GM23338 (cell line): Measurements from ENCODE around the gene MAP2K4.

Experiments used
- CREB1 ChIP-seq: fragments of 250-450 bp; sonication (Bioruptor Pico); IDR thresholded peaks from 2 replicates; pipeline ENCODE4 v1.5.0; 2020; ENCODE audit warnings: low read depth, mild to moderate bottlenecking, moderate library complexity
- ETS1 ChIP-seq: IDR thresholded peaks from 2 replicates; pipeline ENCODE4 v1.6.1; 2016; ENCODE audit warnings: antibody characterized with exemption
- EZH2 ChIP-seq: fragments of 200-600 bp; sonication (generic); IDR thresholded peaks from one replicate; pipeline ENCODE4 v1.8.0; 2017; ENCODE audit warnings: antibody characterized with exemption, mild to moderate bottlenecking, low read depth; ENCODE audit not compliant: unreplicated experiment
- EZH2phosphoT487 ChIP-seq: fragments of 200-600 bp; sonication (generic); IDR thresholded peaks from one replicate; pipeline ENCODE4 v1.8.1; 2018; ENCODE audit warnings: antibody characterized with exemption; ENCODE audit not compliant: unreplicated experiment
- JUNB ChIP-seq: IDR thresholded peaks from one replicate; pipeline ENCODE4 v1.6.1; 2016; ENCODE audit warnings: antibody characterized with exemption; ENCODE audit not compliant: unreplicated experiment
- POLR2AphosphoS5 ChIP-seq: IDR thresholded peaks from 2 replicates; pipeline ENCODE4 v1.6.1; 2016; ENCODE audit warnings: antibody characterized with exemption, low read depth
- REST ChIP-seq: IDR thresholded peaks from one replicate; pipeline ENCODE4 v1.6.1; 2018; ENCODE audit warnings: antibody characterized with exemption; ENCODE audit not compliant: unreplicated experiment
- STAT1 ChIP-seq: IDR thresholded peaks from one replicate; pipeline ENCODE4 v1.6.1; 2016; ENCODE audit warnings: antibody characterized with exemption; ENCODE audit not compliant: unreplicated experiment
- ZNF114 ChIP-seq: fragments of 250-450 bp; sonication (Bioruptor Pico); IDR thresholded peaks from 2 replicates; pipeline ENCODE4 v1.5.0; 2020; ENCODE audit warnings: mild to moderate bottlenecking, moderate library complexity
- ZNF331 ChIP-seq: fragments of 250-450 bp; sonication (Bioruptor Pico); IDR thresholded peaks from 2 replicates; pipeline ENCODE4 v1.5.0; 2020; ENCODE audit warnings: low read depth, mild to moderate bottlenecking, moderate library complexity
- TF ChIP-seq, protein P1 (sequence below), 2 experiments: fragments of 200-600 bp in 1 of 2; sonication (generic) in 1 of 2; conservative IDR thresholded peaks; 2 replicates each; pipeline versions ENCODE4 v1.5.1 to v1.6.1; 2016 to 2017; ENCODE audit warnings: antibody characterized with exemption in 2 of 2, low read depth in 2 of 2, mild to moderate bottlenecking in 2 of 2, moderate library complexity in 1 of 2
- TF ChIP-seq, protein P2 (sequence below): fragments of 250-450 bp; sonication (Bioruptor Pico); IDR thresholded peaks from 2 replicates; pipeline ENCODE4 v1.5.0; 2020; ENCODE audit warnings: mild to moderate bottlenecking, moderate library complexity

DNA sequence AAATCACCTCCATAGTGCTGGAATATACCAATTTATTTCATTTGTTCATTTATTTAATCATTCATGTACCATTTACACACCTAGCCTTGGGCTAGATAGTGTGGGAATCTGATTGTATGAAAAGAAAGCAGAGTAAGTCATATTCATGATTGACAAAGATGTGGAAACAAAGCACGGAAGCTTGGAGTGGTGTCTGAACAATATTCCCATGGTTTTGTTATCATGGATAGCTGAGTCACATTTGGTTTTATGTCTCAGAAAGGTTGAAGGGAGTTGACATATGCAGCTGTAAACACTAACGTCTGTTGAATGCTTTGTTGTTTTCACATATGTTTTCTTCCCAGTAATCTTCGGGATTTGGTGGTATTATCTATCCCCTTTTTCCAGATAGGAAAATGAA lies 76.6 kb downstream of the MAP2K4 start:
- TF ChIP-seq EZH2phosphoT487 (no peak), POLR2AphosphoS5 (no peak), ETS1 (no peak), EZH2 (no peak), REST (no peak), STAT1 (no peak), JUNB (no peak), CREB1 (CRISPR knock-in tag) (no peak), ZNF331 (CRISPR knock-in tag) (no peak), ZNF114 (CRISPR knock-in tag) (no peak)
- TF ChIP-seq, protein P1, sequence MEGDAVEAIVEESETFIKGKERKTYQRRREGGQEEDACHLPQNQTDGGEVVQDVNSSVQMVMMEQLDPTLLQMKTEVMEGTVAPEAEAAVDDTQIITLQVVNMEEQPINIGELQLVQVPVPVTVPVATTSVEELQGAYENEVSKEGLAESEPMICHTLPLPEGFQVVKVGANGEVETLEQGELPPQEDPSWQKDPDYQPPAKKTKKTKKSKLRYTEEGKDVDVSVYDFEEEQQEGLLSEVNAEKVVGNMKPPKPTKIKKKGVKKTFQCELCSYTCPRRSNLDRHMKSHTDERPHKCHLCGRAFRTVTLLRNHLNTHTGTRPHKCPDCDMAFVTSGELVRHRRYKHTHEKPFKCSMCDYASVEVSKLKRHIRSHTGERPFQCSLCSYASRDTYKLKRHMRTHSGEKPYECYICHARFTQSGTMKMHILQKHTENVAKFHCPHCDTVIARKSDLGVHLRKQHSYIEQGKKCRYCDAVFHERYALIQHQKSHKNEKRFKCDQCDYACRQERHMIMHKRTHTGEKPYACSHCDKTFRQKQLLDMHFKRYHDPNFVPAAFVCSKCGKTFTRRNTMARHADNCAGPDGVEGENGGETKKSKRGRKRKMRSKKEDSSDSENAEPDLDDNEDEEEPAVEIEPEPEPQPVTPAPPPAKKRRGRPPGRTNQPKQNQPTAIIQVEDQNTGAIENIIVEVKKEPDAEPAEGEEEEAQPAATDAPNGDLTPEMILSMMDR (conservative IDR thresholded peaks at IDR 0.05; ENCODE audit: low read depth in 2 of 2): no peak
- TF ChIP-seq, protein P2, sequence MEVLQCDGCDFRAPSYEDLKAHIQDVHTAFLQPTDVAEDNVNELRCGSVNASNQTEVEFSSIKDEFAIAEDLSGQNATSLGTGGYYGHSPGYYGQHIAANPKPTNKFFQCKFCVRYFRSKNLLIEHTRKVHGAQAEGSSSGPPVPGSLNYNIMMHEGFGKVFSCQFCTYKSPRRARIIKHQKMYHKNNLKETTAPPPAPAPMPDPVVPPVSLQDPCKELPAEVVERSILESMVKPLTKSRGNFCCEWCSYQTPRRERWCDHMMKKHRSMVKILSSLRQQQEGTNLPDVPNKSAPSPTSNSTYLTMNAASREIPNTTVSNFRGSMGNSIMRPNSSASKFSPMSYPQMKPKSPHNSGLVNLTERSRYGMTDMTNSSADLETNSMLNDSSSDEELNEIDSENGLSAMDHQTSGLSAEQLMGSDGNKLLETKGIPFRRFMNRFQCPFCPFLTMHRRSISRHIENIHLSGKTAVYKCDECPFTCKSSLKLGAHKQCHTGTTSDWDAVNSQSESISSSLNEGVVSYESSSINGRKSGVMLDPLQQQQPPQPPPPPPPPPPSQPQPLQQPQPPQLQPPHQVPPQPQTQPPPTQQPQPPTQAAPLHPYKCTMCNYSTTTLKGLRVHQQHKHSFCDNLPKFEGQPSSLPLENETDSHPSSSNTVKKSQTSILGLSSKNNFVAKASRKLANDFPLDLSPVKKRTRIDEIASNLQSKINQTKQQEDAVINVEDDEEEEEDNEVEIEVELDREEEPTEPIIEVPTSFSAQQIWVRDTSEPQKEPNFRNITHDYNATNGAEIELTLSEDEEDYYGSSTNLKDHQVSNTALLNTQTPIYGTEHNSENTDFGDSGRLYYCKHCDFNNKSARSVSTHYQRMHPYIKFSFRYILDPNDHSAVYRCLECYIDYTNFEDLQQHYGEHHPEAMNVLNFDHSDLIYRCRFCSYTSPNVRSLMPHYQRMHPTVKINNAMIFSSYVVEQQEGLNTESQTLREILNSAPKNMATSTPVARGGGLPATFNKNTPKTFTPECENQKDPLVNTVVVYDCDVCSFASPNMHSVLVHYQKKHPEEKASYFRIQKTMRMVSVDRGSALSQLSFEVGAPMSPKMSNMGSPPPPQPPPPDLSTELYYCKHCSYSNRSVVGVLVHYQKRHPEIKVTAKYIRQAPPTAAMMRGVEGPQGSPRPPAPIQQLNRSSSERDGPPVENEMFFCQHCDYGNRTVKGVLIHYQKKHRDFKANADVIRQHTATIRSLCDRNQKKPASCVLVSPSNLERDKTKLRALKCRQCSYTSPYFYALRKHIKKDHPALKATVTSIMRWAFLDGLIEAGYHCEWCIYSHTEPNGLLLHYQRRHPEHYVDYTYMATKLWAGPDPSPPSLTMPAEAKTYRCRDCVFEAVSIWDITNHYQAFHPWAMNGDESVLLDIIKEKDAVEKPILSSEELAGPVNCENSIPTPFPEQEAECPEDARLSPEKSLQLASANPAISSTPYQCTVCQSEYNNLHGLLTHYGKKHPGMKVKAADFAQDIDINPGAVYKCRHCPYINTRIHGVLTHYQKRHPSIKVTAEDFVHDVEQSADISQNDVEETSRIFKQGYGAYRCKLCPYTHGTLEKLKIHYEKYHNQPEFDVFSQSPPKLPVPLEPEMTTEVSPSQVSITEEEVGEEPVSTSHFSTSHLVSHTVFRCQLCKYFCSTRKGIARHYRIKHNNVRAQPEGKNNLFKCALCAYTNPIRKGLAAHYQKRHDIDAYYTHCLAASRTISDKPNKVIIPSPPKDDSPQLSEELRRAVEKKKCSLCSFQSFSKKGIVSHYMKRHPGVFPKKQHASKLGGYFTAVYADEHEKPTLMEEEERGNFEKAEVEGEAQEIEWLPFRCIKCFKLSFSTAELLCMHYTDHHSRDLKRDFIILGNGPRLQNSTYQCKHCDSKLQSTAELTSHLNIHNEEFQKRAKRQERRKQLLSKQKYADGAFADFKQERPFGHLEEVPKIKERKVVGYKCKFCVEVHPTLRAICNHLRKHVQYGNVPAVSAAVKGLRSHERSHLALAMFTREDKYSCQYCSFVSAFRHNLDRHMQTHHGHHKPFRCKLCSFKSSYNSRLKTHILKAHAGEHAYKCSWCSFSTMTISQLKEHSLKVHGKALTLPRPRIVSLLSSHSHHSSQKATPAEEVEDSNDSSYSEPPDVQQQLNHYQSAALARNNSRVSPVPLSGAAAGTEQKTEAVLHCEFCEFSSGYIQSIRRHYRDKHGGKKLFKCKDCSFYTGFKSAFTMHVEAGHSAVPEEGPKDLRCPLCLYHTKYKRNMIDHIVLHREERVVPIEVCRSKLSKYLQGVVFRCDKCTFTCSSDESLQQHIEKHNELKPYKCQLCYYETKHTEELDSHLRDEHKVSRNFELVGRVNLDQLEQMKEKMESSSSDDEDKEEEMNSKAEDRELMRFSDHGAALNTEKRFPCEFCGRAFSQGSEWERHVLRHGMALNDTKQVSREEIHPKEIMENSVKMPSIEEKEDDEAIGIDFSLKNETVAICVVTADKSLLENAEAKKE (CRISPR knock-in tag): no peak
